Measurements from ENCODE around the gene GLRA1. TPM values are rescaled to one million over a fixed set of nuclear protein-coding genes. Genes with fewer than 3 reads are reported as not detected.

Gene GLRA1
- not detected in 2 replicates for total RNA-seq

- Mint-ChIP-seq H3K4me1 (no peaks in the 10 kb centered on the region), H3K36me3 (ENCODE audit: low read depth) (no peaks in the 10 kb centered on the region), H3K9me3 (no peaks in the 10 kb centered on the region), H3K27me3 (peaks cover 14% of the 10 kb centered on the region), H3K4me3 (no peak within 1 kb of the TSS), H3K27ac (no peak within 1 kb of the TSS)
- DNase-seq: peak; percentile 86
- intact Hi-C loops (cut with micrococcal nuclease): no loop called here
These were observed at the start of gene GLRA1 for GRCh38 chr5:151924564-151925301. Gene GLRA1, minus strand, starts transcription at chr5:151924851. Its CDS starts 302 bp downstream, at chr5:151924549.

- no peaks in the 10 kb centered on the region for H3K36me3 Mint-ChIP-seq (ENCODE audit: low read depth)
- no peaks in the 10 kb centered on the region for H3K27me3 Mint-ChIP-seq
- no peaks in the 10 kb centered on the region for H3K9me3 Mint-ChIP-seq
- H3K4me3 Mint-ChIP-seq: no peak overlapping the region
- H3K4me1 Mint-ChIP-seq: no peaks in the 10 kb centered on the region
- intact Hi-C loops (cut with micrococcal nuclease): no loop called here
- H3K27ac Mint-ChIP-seq: no peak overlapping the region
- peak; percentile 41 for DNase-seq
These were observed 46.2 kb upstream of the GLRA1 start for GRCh38 chr5:151970885-151971284.

GRCh38 chr5:151967865-151968264, 43.2 kb upstream of the GLRA1 start:
- H3K27me3 Mint-ChIP-seq: no peaks in the 10 kb centered on the region
- DNase-seq: no peak
- H3K9me3 Mint-ChIP-seq: no peaks in the 10 kb centered on the region
- intact Hi-C loops (cut with micrococcal nuclease): no loop called here
- H3K4me1 Mint-ChIP-seq: no peaks in the 10 kb centered on the region
- no peak overlapping the region for H3K4me3 Mint-ChIP-seq
- no peak overlapping the region for H3K27ac Mint-ChIP-seq
- H3K36me3 Mint-ChIP-seq (ENCODE audit: low read depth): no peaks in the 10 kb centered on the region

- Mint-ChIP-seq H3K4me3 (no peak overlapping the region), H3K4me1 (no peaks in the 10 kb centered on the region), H3K36me3 (ENCODE audit: low read depth) (no peaks in the 10 kb centered on the region), H3K27me3 (no peaks in the 10 kb centered on the region), H3K9me3 (no peaks in the 10 kb centered on the region), H3K27ac (no peak overlapping the region)
- DNase-seq: no peak
- intact Hi-C loops (cut with micrococcal nuclease): no loop called here
These were observed 41.4 kb upstream of the GLRA1 start for GRCh38 chr5:151966046-151966445.

- Mint-ChIP-seq H3K27me3 (no peaks in the 10 kb centered on the region), H3K4me3 (no peak overlapping the region), H3K9me3 (no peaks in the 10 kb centered on the region), H3K4me1 (no peaks in the 10 kb centered on the region), H3K36me3 (ENCODE audit: low read depth) (no peaks in the 10 kb centered on the region), H3K27ac (no peak overlapping the region)
- intact Hi-C loops (cut with micrococcal nuclease): no loop called here
- DNase-seq: no peak
These were observed 39.8 kb upstream of the GLRA1 start for GRCh38 chr5:151964471-151964870.

GRCh38 chr5:151961557-151961956, 36.9 kb upstream of the GLRA1 start:
- Mint-ChIP-seq H3K4me1 (peaks cover 5% of the 10 kb centered on the region), H3K9me3 (no peaks in the 10 kb centered on the region), H3K27me3 (no peaks in the 10 kb centered on the region), H3K4me3 (no peak overlapping the region), H3K27ac (no peak overlapping the region), H3K36me3 (ENCODE audit: low read depth) (no peaks in the 10 kb centered on the region)
- intact Hi-C loops (cut with micrococcal nuclease): no loop called here
- no peak for DNase-seq

- Mint-ChIP-seq H3K27ac (no peak overlapping the region), H3K4me1 (peaks cover 8% of the 10 kb centered on the region), H3K36me3 (ENCODE audit: low read depth) (no peaks in the 10 kb centered on the region), H3K4me3 (no peak overlapping the region), H3K9me3 (no peaks in the 10 kb centered on the region), H3K27me3 (no peaks in the 10 kb centered on the region)
- no peak for DNase-seq
- intact Hi-C loops (cut with micrococcal nuclease): no loop called here
These were observed 33.5 kb upstream of the GLRA1 start for GRCh38 chr5:151958111-151958510.

GRCh38 chr5:151956725-151957124, 32.1 kb upstream of the GLRA1 start:
- peaks cover 8% of the 10 kb centered on the region for H3K4me1 Mint-ChIP-seq
- intact Hi-C loops (cut with micrococcal nuclease): no loop called here
- H3K27me3 Mint-ChIP-seq: no peaks in the 10 kb centered on the region
- no peak overlapping the region for H3K27ac Mint-ChIP-seq
- DNase-seq: peak; percentile 51
- no peaks in the 10 kb centered on the region for H3K9me3 Mint-ChIP-seq
- no peaks in the 10 kb centered on the region for H3K36me3 Mint-ChIP-seq (ENCODE audit: low read depth)
- H3K4me3 Mint-ChIP-seq: peak overlapping the region; percentile 18

- Mint-ChIP-seq H3K4me1 (peaks cover 10% of the 10 kb centered on the region), H3K27me3 (peaks cover 2% of the 10 kb centered on the region), H3K4me3 (no peak overlapping the region), H3K9me3 (no peaks in the 10 kb centered on the region), H3K36me3 (ENCODE audit: low read depth) (no peaks in the 10 kb centered on the region), H3K27ac (no peak overlapping the region)
- intact Hi-C loops (cut with micrococcal nuclease): no loop called here
- DNase-seq: peak; percentile 34
These were observed 29.6 kb upstream of the GLRA1 start for GRCh38 chr5:151954255-151954654.

GRCh38 chr5:151953833-151954232, 29.2 kb upstream of the GLRA1 start:
- H3K27ac Mint-ChIP-seq: no peak overlapping the region
- no peaks in the 10 kb centered on the region for H3K9me3 Mint-ChIP-seq
- H3K27me3 Mint-ChIP-seq: peaks cover 2% of the 10 kb centered on the region
- H3K36me3 Mint-ChIP-seq (ENCODE audit: low read depth): no peaks in the 10 kb centered on the region
- DNase-seq: peak; percentile 33
- intact Hi-C loops (cut with micrococcal nuclease): no loop called here
- no peak overlapping the region for H3K4me3 Mint-ChIP-seq
- peaks cover 10% of the 10 kb centered on the region for H3K4me1 Mint-ChIP-seq

GRCh38 chr5:151952238-151952637, 27.6 kb upstream of the GLRA1 start:
- intact Hi-C loops (cut with micrococcal nuclease): no loop called here
- Mint-ChIP-seq H3K4me3 (no peak overlapping the region), H3K27ac (no peak overlapping the region), H3K4me1 (peaks cover 13% of the 10 kb centered on the region), H3K9me3 (no peaks in the 10 kb centered on the region), H3K27me3 (peaks cover 2% of the 10 kb centered on the region), H3K36me3 (ENCODE audit: low read depth) (no peaks in the 10 kb centered on the region)
- peak; percentile 4 for DNase-seq

- no peak for DNase-seq
- peaks cover 2% of the 10 kb centered on the region for H3K27me3 Mint-ChIP-seq
- H3K9me3 Mint-ChIP-seq: no peaks in the 10 kb centered on the region
- intact Hi-C loops (cut with micrococcal nuclease): no loop called here
- peaks cover 4% of the 10 kb centered on the region for H3K4me1 Mint-ChIP-seq
- no peak overlapping the region for H3K27ac Mint-ChIP-seq
- H3K36me3 Mint-ChIP-seq (ENCODE audit: low read depth): no peaks in the 10 kb centered on the region
- H3K4me3 Mint-ChIP-seq: no peak overlapping the region
These were observed 26.1 kb upstream of the GLRA1 start for GRCh38 chr5:151950706-151951105.

GRCh38 chr5:151949701-151950308, 25.2 kb upstream of the GLRA1 start:
- Mint-ChIP-seq H3K4me1 (peaks cover 4% of the 10 kb centered on the region), H3K27ac (no peak overlapping the region), H3K4me3 (no peak overlapping the region), H3K27me3 (peaks cover 2% of the 10 kb centered on the region), H3K9me3 (no peaks in the 10 kb centered on the region), H3K36me3 (ENCODE audit: low read depth) (no peaks in the 10 kb centered on the region)
- DNase-seq: no peak
- intact Hi-C loops (cut with micrococcal nuclease): no loop called here

GRCh38 chr5:151949113-151949512, 24.5 kb upstream of the GLRA1 start:
- H3K36me3 Mint-ChIP-seq (ENCODE audit: low read depth): no peaks in the 10 kb centered on the region
- no peak overlapping the region for H3K27ac Mint-ChIP-seq
- no peaks in the 10 kb centered on the region for H3K9me3 Mint-ChIP-seq
- H3K27me3 Mint-ChIP-seq: peaks cover 2% of the 10 kb centered on the region
- H3K4me1 Mint-ChIP-seq: peaks cover 4% of the 10 kb centered on the region
- intact Hi-C loops (cut with micrococcal nuclease): no loop called here
- H3K4me3 Mint-ChIP-seq: no peak overlapping the region
- no peak for DNase-seq
